Stomach (tissue), 9 donors: ENCODE measurements around the gene ARID3B. TPM values are rescaled to one million over a fixed set of nuclear protein-coding genes. Genes with fewer than 3 reads are reported as not detected.
"Not testable (repeated sequence)": the region's sequence is repeated elsewhere in the genome, so short reads cannot be mapped to it uniquely, and the experiment has no call there.

Experiments used
- DNase-seq, 2 donors: peaks; one replicate each; pipeline versions ENCODE4 v3.0.0 to v3.0.0-alpha.2; 2013 to 2019
- H3K27ac ChIP-seq, 5 donors: fragments of 200-600 bp in 4 of 5; sonication (generic) in 4 of 5; one replicate each; pipeline ENCODE4 v1.5.1; 2013 to 2019; ENCODE audit warnings: mild to moderate bottlenecking in 1 of 5, moderate library complexity in 1 of 5
- H3K27me3 ChIP-seq, 3 donors: fragments of 200-600 bp; sonication (generic); one replicate each; pipeline ENCODE4 v1.5.1; 2017 to 2019; ENCODE audit warnings: mixed run types in 1 of 3
- H3K36me3 ChIP-seq, 4 donors: fragments of 200-600 bp; sonication (generic); 1 replicate in 3 of 4; 2 replicates in 1 of 4; pipeline ENCODE4 v1.5.1; 2016 to 2019
- H3K4me1 ChIP-seq, 4 donors: fragments of 200-600 bp; sonication (generic); one replicate each; pipeline ENCODE4 v1.5.1; 2016 to 2019
- H3K4me3 ChIP-seq, 4 donors: fragments of 200-600 bp; sonication (generic) in 3 of 4; one replicate each; pipeline ENCODE4 v1.5.1; 2016 to 2019; ENCODE audit warnings: mild to moderate bottlenecking in 1 of 4
- H3K9me3 ChIP-seq, 4 donors: fragments of 200-600 bp; sonication (generic); one replicate each; pipeline ENCODE4 v1.5.1; 2016 to 2019
- EP300 ChIP-seq: sonication (generic); formaldehyde crosslinking; IDR thresholded peaks from one replicate; pipeline ENCODE4 v1.6.1; 2017; ENCODE audit warnings: antibody characterized with exemption
- POLR2A ChIP-seq, 4 donors: fragments of 450-650 bp; IDR thresholded peaks; one replicate each; pipeline ENCODE4 v1.6.1; 2016; ENCODE audit warnings: antibody characterized with exemption in 4 of 4, control low read depth in 2 of 4, mild to moderate bottlenecking in 1 of 4, moderate library complexity in 1 of 4
- POLR2AphosphoS5 ChIP-seq, 3 donors: sonication (generic); formaldehyde crosslinking; IDR thresholded peaks; one replicate each; pipeline ENCODE4 v1.6.1; 2016; ENCODE audit warnings: antibody characterized with exemption in 3 of 3
- WGBS, 5 donors: extraction: QIAGEN DNeasy Blood & Tissue Kit in 3 of 5; methylation state at CpG; one replicate each; pipeline versions ENCODE4 v1.1.5 to v1.1.7; 2013 to 2018; 5-methylcytosine and 5-hydroxymethylcytosine counted together
- intact Hi-C: fragments of 100-400 bp; cut with DNase I; formaldehyde crosslinking; loops from one replicate; pipeline ENCODE4 v1.15.1; 2023; ENCODE audit warnings: low total_unique reads
- polyA plus RNA-seq, 3 donors: library from polyadenylated mRNA; stranded (reverse); fragments of 200-250 nt; gene quantifications; one replicate each; pipeline ENCODE4 v1.2.3, GENCODE V29; 2013
- total RNA-seq, 5 donors: library from RNA; depleted of rRNA; stranded (reverse); fragments of >200 nt; gene quantifications; one replicate each; pipeline versions ENCODE4 v1.1.0 to v1.2.3, GENCODE V29; 2014 to 2016
- TF ChIP-seq, protein P1 (sequence below), 7 experiments: fragments of 450-650 bp in 4 of 7; fragments of 200-600 bp in 3 of 7; sonication (generic) in 3 of 7; IDR thresholded peaks; one replicate each; pipeline ENCODE4 v1.5.1; 2016 to 2019; ENCODE audit warnings: antibody characterized with exemption in 7 of 7, control low read depth in 2 of 7, mild to moderate bottlenecking in 1 of 7
- donor health status: healthy with polysubstance abuse.
- donor health status: Bipolar disorder and iron deficiency.
- donor health status: healthy.

Gene ARID3B
- total and polyA plus RNA-seq, 8 donors = 2.2 to 25.2 (median 5.1) TPM

DNA sequence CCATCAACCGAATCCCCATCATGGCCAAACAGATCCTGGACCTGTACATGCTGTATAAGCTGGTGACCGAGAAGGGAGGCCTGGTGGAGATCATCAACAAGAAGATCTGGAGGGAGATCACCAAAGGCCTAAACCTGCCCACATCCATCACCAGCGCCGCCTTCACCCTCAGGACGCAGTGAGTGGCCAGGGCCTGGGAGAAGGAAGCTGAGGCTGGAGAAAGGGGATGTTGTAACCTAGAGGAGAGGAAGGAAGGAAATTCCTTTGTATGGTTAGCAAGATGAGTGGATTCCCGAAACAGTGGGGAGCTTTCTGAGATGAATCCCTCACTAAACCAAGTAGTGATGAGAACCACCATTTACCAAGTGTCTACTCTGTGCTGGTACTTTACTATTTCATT lies 48.8 kb downstream of the ARID3B start:
- Histone ChIP-seq H3K4me1 (no peaks in the 10 kb centered on the region), H3K27me3 (no peaks in the 10 kb centered on the region), H3K27ac (no peak overlapping the region), H3K9me3 (no peaks in the 10 kb centered on the region), H3K36me3 (peaks cover 31 to 82% (median 77%) of the 10 kb centered on the region in 4 donors), H3K4me3 (no peak overlapping the region)
- intact Hi-C loops = no loop called here
- TF ChIP-seq POLR2AphosphoS5 (IDR thresholded peaks at IDR 0.05) = no peak
- 93 to 94% (median 93%) methylated on average over 6 of the region's 6 CpGs for WGBS, 5 donors
- no peak for DNase-seq

DNA sequence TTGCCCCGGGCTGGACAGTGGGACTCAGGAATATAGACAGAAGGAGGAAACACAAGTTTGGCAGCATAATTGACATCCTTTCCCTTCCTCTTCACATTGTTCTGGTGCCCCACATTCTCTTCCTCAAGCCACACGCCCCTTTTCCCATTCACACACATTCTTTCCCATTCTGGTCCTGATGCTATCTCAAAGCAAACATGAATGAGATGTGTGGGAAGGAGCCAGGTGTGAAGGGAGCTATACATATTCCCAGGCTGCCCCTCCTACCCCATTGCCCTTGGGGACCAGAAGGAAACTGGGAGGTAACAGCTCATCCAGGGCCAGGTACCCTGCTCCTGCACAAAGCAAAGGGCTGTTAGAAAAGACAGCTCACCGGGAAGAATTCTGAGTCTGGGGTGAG lies 51.2 kb downstream of the ARID3B start:
- intact Hi-C loops = no loop called here
- H3K36me3 ChIP-seq = peaks cover 31 to 76% (median 72%) of the 10 kb centered on the region in 4 donors
- 62 to 81% (median 69%) methylated on average over 3 of the region's 3 CpGs for WGBS, 5 donors
- no peak overlapping the region for H3K27ac ChIP-seq
- no peaks in the 10 kb centered on the region for H3K4me1 ChIP-seq
- no peaks in the 10 kb centered on the region for H3K9me3 ChIP-seq
- no peaks in the 10 kb centered on the region for H3K27me3 ChIP-seq
- H3K4me3 ChIP-seq = no peak overlapping the region
- TF ChIP-seq, protein P1, sequence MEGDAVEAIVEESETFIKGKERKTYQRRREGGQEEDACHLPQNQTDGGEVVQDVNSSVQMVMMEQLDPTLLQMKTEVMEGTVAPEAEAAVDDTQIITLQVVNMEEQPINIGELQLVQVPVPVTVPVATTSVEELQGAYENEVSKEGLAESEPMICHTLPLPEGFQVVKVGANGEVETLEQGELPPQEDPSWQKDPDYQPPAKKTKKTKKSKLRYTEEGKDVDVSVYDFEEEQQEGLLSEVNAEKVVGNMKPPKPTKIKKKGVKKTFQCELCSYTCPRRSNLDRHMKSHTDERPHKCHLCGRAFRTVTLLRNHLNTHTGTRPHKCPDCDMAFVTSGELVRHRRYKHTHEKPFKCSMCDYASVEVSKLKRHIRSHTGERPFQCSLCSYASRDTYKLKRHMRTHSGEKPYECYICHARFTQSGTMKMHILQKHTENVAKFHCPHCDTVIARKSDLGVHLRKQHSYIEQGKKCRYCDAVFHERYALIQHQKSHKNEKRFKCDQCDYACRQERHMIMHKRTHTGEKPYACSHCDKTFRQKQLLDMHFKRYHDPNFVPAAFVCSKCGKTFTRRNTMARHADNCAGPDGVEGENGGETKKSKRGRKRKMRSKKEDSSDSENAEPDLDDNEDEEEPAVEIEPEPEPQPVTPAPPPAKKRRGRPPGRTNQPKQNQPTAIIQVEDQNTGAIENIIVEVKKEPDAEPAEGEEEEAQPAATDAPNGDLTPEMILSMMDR (IDR thresholded peaks at IDR 0.05) = no peak
- no peak for TF ChIP-seq POLR2AphosphoS5 (IDR thresholded peaks at IDR 0.05)
- DNase-seq = no peak

DNA sequence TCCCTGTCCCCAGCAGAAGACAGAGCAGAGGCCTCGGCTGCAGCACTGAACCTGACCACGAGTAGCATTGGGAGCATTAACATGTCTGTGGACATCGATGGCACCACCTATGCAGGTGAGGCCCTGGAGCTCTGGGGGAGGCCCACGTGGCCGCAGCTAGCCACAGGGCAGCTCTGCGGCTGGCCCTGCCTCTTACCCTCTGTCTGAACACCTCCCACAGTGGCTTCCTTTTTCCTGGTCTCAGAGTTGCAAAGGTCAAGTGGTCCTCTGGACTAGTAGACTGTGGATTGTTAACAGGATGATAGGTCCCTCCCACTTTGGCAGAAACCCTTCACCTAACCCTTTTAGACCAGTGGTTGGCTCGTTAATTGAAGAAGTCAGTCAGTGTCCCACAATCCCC lies 52.1 kb downstream of the ARID3B start:
- Histone ChIP-seq H3K4me3 (no peak overlapping the region), H3K4me1 (peaks cover 5 to 6% (median 5%) of the 10 kb centered on the region in 4 donors), H3K36me3 (peaks cover 31 to 71% (median 70%) of the 10 kb centered on the region in 4 donors), H3K9me3 (no peaks in the 10 kb centered on the region), H3K27ac (no peak overlapping the region), H3K27me3 (no peaks in the 10 kb centered on the region)
- 90 to 97% (median 94%) methylated on average over 7 of the region's 7 CpGs for WGBS, 5 donors
- intact Hi-C loops = no loop called here
- TF ChIP-seq EP300 (no peak), POLR2A (IDR thresholded peaks at IDR 0.05) (no peak), POLR2AphosphoS5 (IDR thresholded peaks at IDR 0.05) (no peak)
- TF ChIP-seq, protein P1 (IDR thresholded peaks at IDR 0.05) = no peak
- no peak for DNase-seq

DNA sequence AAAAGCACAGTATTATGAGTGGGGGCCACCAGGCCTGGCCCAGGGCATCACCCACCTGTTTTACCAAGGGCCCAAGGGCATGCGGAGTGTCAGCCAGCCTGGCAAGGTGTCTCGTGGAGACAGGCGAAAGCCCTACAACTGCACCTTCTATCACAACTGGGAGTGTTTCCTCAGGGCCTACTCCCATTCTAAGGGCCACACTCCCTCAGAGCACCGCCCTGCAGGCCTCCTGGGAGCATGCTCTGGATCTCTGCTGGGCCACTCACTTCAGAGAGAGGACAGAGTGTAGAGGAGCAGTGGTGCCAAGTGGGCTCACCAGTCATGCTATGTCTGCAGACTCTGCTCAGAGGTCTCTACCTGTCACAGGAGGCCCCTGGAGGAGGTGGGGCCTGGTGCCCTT lies 53.4 kb downstream of the ARID3B start:
- 87 to 100% (median 95%) methylated on average over 1 to 4 of the region's 4 CpGs for WGBS, 5 donors
- TF ChIP-seq POLR2A (IDR thresholded peaks at IDR 0.05) = no peak
- intact Hi-C loops = no loop called here
- no peak overlapping the region for H3K4me3 ChIP-seq
- H3K36me3 ChIP-seq = peaks cover 31 to 69% (median 67%) of the 10 kb centered on the region in 4 donors
- no peak for DNase-seq
- H3K4me1 ChIP-seq = peaks cover 13 to 18% (median 15%) of the 10 kb centered on the region in 4 donors
- no peak overlapping the region for H3K27ac ChIP-seq
- no peaks in the 10 kb centered on the region for H3K9me3 ChIP-seq
- no peaks in the 10 kb centered on the region for H3K27me3 ChIP-seq

DNA sequence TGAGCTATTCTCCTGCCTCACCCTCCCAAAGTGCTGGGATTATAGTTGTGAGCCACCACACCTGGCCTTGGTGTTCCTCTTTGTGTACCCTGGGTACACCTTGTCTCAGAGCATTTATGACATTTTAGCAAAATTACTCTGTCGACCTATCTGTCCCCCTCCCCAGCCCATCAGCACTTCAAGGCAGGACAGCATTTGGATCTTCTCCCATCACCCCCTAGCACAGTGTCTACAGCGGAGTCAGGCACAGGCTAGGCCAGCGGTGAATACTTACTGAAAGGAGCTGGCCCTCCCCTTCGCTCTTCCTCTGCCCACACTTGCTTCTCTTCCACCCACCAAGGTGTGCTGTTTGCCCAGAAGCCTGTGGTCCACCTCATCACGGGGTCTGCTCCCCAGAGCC lies 54.3 kb downstream of the ARID3B start:
- intact Hi-C loops = no loop called here
- Histone ChIP-seq H3K4me1 (peaks cover 17 to 23% (median 21%) of the 10 kb centered on the region in 4 donors), H3K4me3 (no peak overlapping the region), H3K9me3 (no peaks in the 10 kb centered on the region), H3K36me3 (peaks cover 25 to 61% (median 59%) of the 10 kb centered on the region in 4 donors), H3K27me3 (no peaks in the 10 kb centered on the region), H3K27ac (no peak overlapping the region)
- TF ChIP-seq POLR2AphosphoS5 (IDR thresholded peaks at IDR 0.05) = no peak
- TF ChIP-seq EP300 = no peak
- TF ChIP-seq POLR2A (IDR thresholded peaks at IDR 0.05) = no peak
- TF ChIP-seq, protein P1 (IDR thresholded peaks at IDR 0.05) = no peak
- no peak for DNase-seq
- WGBS, 5 donors = 87 to 96% (median 94%) methylated on average over 5 of the region's 5 CpGs

DNA sequence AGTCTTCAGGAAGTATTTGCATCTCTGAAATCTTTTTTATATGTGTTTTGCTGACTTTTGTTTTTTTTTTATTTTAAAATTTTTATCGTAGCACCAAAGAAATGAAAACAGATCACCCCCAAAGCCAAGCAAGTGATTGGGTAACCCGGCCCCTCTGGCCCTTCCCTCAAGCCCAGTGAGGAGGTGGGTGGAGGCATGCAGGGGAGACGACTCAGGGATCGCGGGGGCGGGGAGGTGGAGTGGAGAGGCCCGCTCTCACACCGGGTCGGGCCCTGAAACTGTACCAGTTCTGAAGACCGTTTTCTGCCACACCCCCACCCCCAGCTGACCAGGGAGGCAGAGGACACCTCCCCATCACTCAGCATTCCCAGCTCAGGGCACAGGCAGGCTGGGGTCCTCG lies 55.7 kb downstream of the ARID3B start:
- intact Hi-C loops, H3K9me3 ChIP-seq, DNase-seq, H3K27me3 ChIP-seq, H3K27ac ChIP-seq, H3K4me3 ChIP-seq: not testable (repeated sequence)
- Histone ChIP-seq H3K36me3 (peaks cover 13 to 46% (median 44%) of the 10 kb centered on the region in 4 donors), H3K4me1 (peaks cover 17 to 30% (median 26%) of the 10 kb centered on the region in 4 donors)
- WGBS, 5 donors = 74 to 86% (median 82%) methylated on average over 6 to 11 of the region's 11 CpGs

DNA sequence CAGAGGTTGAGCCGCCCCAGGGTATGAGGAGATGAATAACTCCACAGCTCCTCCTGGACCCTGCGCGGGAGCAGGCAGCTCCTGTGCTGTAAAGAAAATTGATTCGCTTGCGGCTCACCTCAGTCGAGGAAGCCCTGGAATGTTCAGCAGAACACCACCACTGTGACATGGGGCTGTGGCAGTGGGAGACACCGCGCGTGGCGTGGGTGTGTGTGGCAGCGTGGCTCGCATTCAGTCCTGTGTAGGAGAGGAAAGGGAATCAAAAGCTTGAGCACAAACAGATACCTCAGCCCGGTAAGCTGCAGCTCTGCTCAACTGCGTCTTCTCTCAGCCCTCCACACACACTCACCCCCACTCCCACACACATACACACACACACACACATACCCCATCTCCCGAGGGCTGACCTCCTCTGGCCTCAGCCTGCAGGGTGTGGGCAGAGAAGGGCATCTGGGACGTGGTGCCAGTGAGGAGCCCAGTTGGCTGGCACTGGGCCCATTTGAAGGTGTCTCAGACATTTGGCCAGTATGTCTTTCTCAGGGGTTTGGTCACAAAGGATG lies 56.2 kb downstream of the ARID3B start:
- H3K9me3 ChIP-seq, DNase-seq, H3K27me3 ChIP-seq, H3K27ac ChIP-seq, H3K4me3 ChIP-seq, intact Hi-C loops: not testable (repeated sequence)
- peaks cover 8 to 41% (median 39%) of the 10 kb centered on the region in 4 donors for H3K36me3 ChIP-seq
- H3K4me1 ChIP-seq = peaks cover 17 to 30% (median 26%) of the 10 kb centered on the region in 4 donors
- WGBS, 5 donors = 88 to 93% (median 90%) methylated on average over 10 to 15 of the region's 16 CpGs
